ENCODE results near the gene SLC38A6.

Gene SLC38A6

GRCh38 chr14:60980811-60981632, at the start of gene SLC38A6, which contains the start of gene TRMT5:
Gene SLC38A6, plus strand, starts transcription at chr14:60981245. Its CDS starts 33 bp downstream, at chr14:60981278.
Gene TRMT5, minus strand, starts transcription at chr14:60981079. Its CDS starts 106 bp downstream, at chr14:60980973.
- DNase-seq (ENCODE audit: low spot score): peak; percentile 96

- DNase-seq (ENCODE audit: low spot score): no peak
Measured at GRCh38 chr14:60933920-60934655, 47.0 kb upstream of the SLC38A6 start.

GRCh38 chr14:60935319-60935718, 45.7 kb upstream of the SLC38A6 start:
- DNase-seq (ENCODE audit: low spot score): no peak

GRCh38 chr14:60943637-60944032, 37.4 kb upstream of the SLC38A6 start:
- DNase-seq (ENCODE audit: low spot score): no peak

- DNase-seq (ENCODE audit: low spot score): no peak
Measured at GRCh38 chr14:60944204-60944603, 36.8 kb upstream of the SLC38A6 start.

GRCh38 chr14:60945984-60946383, 35.1 kb upstream of the SLC38A6 start:
- no peak for DNase-seq (ENCODE audit: low spot score)

GRCh38 chr14:60946773-60947172, 34.3 kb upstream of the SLC38A6 start:
- no peak for DNase-seq (ENCODE audit: low spot score)

- peak; percentile 41 for DNase-seq (ENCODE audit: low spot score)
Measured at GRCh38 chr14:60951776-60952435, 29.1 kb upstream of the SLC38A6 start.

GRCh38 chr14:60956202-60956601, 24.8 kb upstream of the SLC38A6 start:
- no peak for DNase-seq (ENCODE audit: low spot score)

GRCh38 chr14:60956632-60957031, 24.4 kb upstream of the SLC38A6 start:
- no peak for DNase-seq (ENCODE audit: low spot score)

GRCh38 chr14:60958146-60958545, 22.9 kb upstream of the SLC38A6 start:
- no peak for DNase-seq (ENCODE audit: low spot score)

- DNase-seq (ENCODE audit: low spot score): peak; percentile 21
Measured at GRCh38 chr14:60963761-60964160, 17.3 kb upstream of the SLC38A6 start.

- DNase-seq (ENCODE audit: low spot score): peak; percentile 58
Measured at GRCh38 chr14:60964904-60965303, 16.1 kb upstream of the SLC38A6 start.

- peak; percentile 45 for DNase-seq (ENCODE audit: low spot score)
Measured at GRCh38 chr14:60965402-60965801, 15.6 kb upstream of the SLC38A6 start.

- DNase-seq (ENCODE audit: low spot score): peak; percentile 35
Measured at GRCh38 chr14:60968099-60968498, 12.9 kb upstream of the SLC38A6 start.

GRCh38 chr14:60968671-60969070, 12.4 kb upstream of the SLC38A6 start:
- DNase-seq (ENCODE audit: low spot score): no peak

- peak; percentile 94 for DNase-seq (ENCODE audit: low spot score)
Measured at GRCh38 chr14:60970146-60970545, 10.9 kb upstream of the SLC38A6 start.

- DNase-seq (ENCODE audit: low spot score): no peak
Measured at GRCh38 chr14:60971271-60971670, 9.8 kb upstream of the SLC38A6 start.

- DNase-seq (ENCODE audit: low spot score): no peak
Measured at GRCh38 chr14:60972295-60972694, 8.8 kb upstream of the SLC38A6 start.

GRCh38 chr14:60973070-60973469, 8.0 kb upstream of the SLC38A6 start:
- DNase-seq (ENCODE audit: low spot score): no peak

- no peak for DNase-seq (ENCODE audit: low spot score)
Measured at GRCh38 chr14:60974090-60974651, 6.9 kb upstream of the SLC38A6 start.

- no peak for DNase-seq (ENCODE audit: low spot score)
Measured at GRCh38 chr14:60975551-60975950, 5.5 kb upstream of the SLC38A6 start.
